ENCODE data around the gene FHIP1B.

The FHIP1B gene

DNA sequence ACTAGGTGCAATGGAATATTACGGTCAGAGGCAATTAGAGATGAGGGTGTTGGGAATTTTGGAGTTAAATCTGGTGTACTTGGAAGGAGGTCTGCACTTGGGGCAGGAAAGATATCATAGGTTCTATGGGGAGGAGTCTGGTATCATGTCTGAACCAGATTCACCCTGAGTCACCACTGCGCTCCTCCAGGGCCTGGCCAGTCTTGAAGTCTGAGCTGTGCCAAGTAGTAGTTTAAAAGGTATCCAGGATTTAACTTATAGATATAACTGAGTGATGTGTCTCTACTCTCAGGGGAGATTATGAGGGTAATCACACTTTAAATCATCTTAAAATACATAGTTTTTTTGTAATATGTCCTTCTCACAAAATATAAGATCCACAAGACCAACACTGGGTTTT, 11.1 kb upstream of the FHIP1B start:
- TF ChIP-seq NFIC (IDR thresholded peaks at IDR 0.05) (no peak), EGR1 (IDR thresholded peaks at IDR 0.05) (no peak), TEAD4 (IDR thresholded peaks at IDR 0.05) (no peak), TAF1 (IDR thresholded peaks at IDR 0.05; ENCODE audit: low read depth) (no peak)
- TF ChIP-seq, protein P1, sequence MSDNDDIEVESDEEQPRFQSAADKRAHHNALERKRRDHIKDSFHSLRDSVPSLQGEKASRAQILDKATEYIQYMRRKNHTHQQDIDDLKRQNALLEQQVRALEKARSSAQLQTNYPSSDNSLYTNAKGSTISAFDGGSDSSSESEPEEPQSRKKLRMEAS (IDR thresholded peaks at IDR 0.05) = no peak
- TF ChIP-seq, protein P2, sequence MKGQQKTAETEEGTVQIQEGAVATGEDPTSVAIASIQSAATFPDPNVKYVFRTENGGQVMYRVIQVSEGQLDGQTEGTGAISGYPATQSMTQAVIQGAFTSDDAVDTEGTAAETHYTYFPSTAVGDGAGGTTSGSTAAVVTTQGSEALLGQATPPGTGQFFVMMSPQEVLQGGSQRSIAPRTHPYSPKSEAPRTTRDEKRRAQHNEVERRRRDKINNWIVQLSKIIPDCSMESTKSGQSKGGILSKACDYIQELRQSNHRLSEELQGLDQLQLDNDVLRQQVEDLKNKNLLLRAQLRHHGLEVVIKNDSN (IDR thresholded peaks at IDR 0.05) = no peak
- TF ChIP-seq, protein P3, sequence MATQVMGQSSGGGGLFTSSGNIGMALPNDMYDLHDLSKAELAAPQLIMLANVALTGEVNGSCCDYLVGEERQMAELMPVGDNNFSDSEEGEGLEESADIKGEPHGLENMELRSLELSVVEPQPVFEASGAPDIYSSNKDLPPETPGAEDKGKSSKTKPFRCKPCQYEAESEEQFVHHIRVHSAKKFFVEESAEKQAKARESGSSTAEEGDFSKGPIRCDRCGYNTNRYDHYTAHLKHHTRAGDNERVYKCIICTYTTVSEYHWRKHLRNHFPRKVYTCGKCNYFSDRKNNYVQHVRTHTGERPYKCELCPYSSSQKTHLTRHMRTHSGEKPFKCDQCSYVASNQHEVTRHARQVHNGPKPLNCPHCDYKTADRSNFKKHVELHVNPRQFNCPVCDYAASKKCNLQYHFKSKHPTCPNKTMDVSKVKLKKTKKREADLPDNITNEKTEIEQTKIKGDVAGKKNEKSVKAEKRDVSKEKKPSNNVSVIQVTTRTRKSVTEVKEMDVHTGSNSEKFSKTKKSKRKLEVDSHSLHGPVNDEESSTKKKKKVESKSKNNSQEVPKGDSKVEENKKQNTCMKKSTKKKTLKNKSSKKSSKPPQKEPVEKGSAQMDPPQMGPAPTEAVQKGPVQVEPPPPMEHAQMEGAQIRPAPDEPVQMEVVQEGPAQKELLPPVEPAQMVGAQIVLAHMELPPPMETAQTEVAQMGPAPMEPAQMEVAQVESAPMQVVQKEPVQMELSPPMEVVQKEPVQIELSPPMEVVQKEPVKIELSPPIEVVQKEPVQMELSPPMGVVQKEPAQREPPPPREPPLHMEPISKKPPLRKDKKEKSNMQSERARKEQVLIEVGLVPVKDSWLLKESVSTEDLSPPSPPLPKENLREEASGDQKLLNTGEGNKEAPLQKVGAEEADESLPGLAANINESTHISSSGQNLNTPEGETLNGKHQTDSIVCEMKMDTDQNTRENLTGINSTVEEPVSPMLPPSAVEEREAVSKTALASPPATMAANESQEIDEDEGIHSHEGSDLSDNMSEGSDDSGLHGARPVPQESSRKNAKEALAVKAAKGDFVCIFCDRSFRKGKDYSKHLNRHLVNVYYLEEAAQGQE (IDR thresholded peaks at IDR 0.05; ENCODE audit: low read depth) = no peak

DNA sequence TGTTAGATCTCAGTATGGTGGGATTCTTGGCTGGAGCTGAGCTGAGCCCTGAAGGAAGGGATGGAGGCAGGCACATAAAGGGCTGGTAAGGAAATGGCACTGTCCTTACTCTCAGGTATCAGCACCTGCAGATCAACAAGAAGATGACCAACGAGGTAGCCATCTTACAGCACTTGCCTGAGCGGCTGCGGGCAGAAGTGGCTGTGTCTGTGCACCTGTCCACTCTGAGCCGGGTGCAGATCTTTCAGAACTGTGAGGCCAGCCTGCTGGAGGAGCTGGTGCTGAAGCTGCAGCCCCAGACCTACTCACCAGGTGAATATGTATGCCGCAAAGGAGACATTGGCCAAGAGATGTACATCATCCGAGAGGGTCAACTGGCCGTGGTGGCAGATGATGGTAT, 6.9 kb upstream of the FHIP1B start:
- TF ChIP-seq ZBTB7A (IDR thresholded peaks at IDR 0.05; ENCODE audit: low read depth) (no peak), NFIC (IDR thresholded peaks at IDR 0.05) (no peak), RAD21 (IDR thresholded peaks at IDR 0.05; ENCODE audit: low read depth) (no peak), EP300 (IDR thresholded peaks at IDR 0.05; ENCODE audit: borderline replicate concordance) (no peak)
- TF ChIP-seq, protein P3 (IDR thresholded peaks at IDR 0.05; ENCODE audit: low read depth) = no peak
- TF ChIP-seq, protein P1 (IDR thresholded peaks at IDR 0.05) = no peak

DNA sequence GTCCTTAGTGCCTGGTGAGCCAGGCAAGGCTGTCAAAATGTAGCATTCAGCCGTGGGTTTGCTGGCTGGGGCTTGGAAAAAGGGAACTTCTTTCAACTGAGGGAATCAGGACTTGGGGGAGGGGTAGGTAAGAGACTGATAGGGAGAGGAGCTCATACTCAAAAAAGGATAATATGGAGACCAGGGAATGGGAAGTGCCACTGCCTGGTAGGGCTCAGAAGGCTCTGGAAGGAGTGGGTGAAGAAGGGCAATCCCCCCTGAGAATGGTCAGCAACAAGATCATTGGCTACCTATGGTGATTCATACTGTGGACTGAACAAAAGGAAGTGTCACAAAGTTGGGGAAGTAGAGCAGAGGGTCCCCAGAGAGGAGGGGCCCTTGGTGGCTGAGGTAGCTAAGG, 6.3 kb upstream of the FHIP1B start:
- TF ChIP-seq CREB1 (IDR thresholded peaks at IDR 0.05; ENCODE audit: low read depth) (no peak), NFIC (IDR thresholded peaks at IDR 0.05) (no peak), EP300 (IDR thresholded peaks at IDR 0.05; ENCODE audit: borderline replicate concordance) (no peak), ZBTB7A (IDR thresholded peaks at IDR 0.05; ENCODE audit: low read depth) (no peak), RAD21 (IDR thresholded peaks at IDR 0.05; ENCODE audit: low read depth) (no peak), EGR1 (IDR thresholded peaks at IDR 0.05) (no peak)
- TF ChIP-seq, protein P3 (IDR thresholded peaks at IDR 0.05; ENCODE audit: low read depth) = no peak

DNA sequence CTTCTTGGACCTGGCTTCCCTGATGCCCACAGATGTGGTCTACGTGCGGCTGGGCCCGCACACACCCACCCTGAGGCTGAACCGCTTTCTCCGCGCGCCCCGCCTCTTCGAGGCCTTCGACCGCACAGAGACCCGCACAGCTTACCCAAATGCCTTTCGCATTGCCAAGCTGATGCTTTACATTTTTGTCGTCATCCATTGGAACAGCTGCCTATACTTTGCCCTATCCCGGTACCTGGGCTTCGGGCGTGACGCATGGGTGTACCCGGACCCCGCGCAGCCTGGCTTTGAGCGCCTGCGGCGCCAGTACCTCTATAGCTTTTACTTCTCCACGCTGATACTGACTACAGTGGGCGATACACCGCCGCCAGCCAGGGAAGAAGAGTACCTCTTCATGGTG, 5.7 kb upstream of the FHIP1B start:
- no peak for TF ChIP-seq YY1 (IDR thresholded peaks at IDR 0.05; ENCODE audit: low read depth)
- TF ChIP-seq TAF1 (IDR thresholded peaks at IDR 0.05; ENCODE audit: low read depth) = no peak
- TF ChIP-seq EP300 (IDR thresholded peaks at IDR 0.05; ENCODE audit: borderline replicate concordance) = no peak
- TF ChIP-seq, protein P2 (IDR thresholded peaks at IDR 0.05) = no peak
- no peak for TF ChIP-seq EGR1 (IDR thresholded peaks at IDR 0.05)
- TF ChIP-seq, protein P1 (IDR thresholded peaks at IDR 0.05) = no peak
- TF ChIP-seq, protein P3 (IDR thresholded peaks at IDR 0.05; ENCODE audit: low read depth) = no peak
- no peak for TF ChIP-seq CEBPB (IDR thresholded peaks at IDR 0.05)
- no peak for TF ChIP-seq TCF12 (IDR thresholded peaks at IDR 0.05; ENCODE audit: low read depth)
- TF ChIP-seq RAD21 (IDR thresholded peaks at IDR 0.05; ENCODE audit: low read depth) = no peak
- no peak for TF ChIP-seq CREB1 (IDR thresholded peaks at IDR 0.05; ENCODE audit: low read depth)
- TF ChIP-seq TEAD4 (IDR thresholded peaks at IDR 0.05) = no peak

All from Ishikawa (cell line).